NOMO-1 (cell line): ENCODE measurements around the gene INPP5D.

Experiments used
- DNase-seq, 2 experiments: peaks; one replicate each; lab custom pipeline; 2025; ENCODE audit not compliant: unreplicated experiment in 2 of 2; lab: John Stamatoyannopoulos, UW

INPP5D gene

DNA sequence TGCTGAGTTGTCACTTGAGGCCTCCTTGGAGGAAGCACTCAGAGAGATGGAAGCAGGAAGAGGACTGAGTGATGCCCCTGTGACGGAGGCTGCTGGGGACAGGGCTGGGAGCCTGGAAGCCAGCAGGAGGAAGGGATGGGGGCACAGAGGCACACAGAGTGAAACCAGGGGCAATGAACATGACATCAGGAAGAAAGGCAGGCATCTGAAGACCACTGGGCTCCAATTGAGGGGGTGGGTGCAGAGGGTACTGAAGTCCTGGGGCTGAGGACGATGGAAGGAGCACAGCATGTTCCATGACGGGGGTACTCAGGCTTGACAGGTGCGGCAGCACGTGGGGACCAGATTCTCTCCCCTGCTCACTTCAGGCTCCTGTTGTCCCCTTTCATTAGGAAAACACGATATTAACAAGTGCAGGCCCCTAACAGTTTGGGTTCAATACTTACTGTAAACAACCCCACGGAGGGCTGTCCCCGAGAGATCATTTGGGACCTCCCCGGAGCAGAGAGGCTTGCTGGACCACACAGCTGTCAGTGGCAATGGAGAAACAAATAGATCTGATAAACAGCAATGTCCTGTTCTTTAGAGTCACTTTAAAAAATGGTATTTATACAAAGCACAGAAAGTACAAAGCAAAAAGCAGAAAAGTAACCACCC is 8.7 kb downstream of the INPP5D start:
- no peak for DNase-seq

DNA sequence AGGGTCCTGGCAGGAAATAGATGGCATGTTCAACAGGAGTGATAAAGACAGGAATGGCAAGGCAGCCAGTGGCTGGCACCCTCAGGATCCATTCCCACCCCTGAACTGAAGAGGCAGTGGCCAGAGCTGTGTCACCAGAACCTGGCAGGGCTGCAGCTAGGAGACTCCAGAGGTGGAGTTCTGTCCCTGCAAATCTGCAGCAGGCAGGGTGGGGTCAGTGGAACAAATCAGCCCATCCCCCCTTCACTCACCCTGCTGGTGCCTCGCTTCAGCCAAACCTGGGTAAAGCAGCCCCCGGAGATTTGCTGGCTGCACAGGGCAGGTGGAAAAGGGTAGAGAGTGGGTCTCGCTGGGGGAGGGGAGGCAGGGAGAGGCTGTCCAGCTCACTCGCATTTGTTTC is 12.7 kb downstream of the INPP5D start:
- no peak for DNase-seq

DNA sequence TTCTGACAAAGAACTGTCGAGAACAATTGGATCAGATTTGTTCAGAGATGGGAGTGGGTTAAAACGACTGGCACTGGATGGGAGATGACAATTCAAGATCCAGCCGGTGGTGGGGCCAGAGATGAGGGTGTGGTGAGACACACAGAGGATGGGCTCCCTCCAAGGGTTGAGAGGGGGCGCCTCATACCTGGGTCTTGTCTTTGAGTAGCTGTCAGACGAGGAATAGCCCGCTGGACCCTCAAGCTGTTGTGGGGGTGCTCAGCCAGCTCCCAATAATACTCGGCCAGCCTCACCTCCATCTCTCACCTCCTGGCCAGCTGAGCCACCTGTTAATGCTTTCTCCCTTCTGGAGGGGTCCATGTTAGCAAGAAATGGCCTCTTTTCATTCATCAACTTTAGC is 14.0 kb downstream of the INPP5D start:
- no peak for DNase-seq

DNA sequence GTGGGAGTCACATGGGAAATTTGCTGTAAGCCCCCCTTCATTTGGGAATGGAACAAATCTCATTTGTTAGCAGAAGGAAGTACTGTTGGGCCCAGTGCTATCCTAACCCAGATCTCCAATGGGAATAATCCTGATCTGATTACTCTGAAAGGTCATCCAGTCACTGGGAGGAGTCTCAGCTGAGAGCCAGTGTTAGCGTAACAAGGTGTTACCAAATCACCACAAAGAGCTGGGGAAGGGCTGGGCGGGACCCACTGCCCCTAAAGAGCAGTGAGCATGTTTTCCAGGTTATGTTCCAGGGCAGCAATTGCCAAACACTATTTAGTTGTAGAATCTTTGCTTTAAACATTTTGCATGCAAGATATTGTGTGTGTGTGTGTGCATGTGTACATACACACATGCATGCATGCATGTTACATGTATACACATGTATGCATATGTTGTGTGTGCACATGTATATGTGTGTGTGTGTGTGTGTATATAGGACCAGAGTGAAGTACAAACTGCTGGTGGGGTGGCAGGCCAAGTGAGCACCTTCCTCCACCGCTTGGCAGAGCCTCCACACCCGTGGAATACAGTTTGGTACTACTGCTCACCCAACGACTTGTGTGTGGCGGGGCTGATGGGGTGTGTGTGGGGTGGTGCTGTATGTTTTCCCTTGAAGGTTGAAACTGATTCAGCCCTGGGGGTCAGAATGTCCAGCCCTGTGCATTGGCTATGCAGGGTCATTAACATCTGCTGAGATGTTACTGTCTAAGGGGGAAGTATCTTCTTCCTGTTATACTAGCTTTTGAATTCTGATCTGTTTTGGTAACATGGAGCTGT is 15.2 kb downstream of the INPP5D start:
- peak in 1 of 2 experiments; percentile 69 for DNase-seq

DNA sequence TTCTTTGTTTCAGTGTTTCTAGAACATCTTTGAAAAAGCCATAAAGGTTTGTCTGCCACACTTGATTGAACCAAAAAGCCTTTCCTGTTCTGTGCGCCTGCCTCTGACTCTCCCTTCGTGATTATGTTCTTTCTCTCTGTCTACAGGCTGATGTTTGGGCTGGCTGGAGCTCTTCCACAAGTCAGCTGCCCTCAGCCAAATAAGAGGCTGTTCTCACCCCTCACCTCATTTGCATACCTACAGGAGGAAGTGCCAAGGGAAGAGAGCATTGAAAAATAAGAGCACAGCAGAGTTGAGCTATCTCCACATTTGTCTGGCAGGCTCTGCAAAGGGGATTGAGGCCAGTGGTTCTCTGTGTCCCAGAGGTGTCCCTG is 15.8 kb downstream of the INPP5D start:
- peak; percentile 72 to 80 for DNase-seq

DNA sequence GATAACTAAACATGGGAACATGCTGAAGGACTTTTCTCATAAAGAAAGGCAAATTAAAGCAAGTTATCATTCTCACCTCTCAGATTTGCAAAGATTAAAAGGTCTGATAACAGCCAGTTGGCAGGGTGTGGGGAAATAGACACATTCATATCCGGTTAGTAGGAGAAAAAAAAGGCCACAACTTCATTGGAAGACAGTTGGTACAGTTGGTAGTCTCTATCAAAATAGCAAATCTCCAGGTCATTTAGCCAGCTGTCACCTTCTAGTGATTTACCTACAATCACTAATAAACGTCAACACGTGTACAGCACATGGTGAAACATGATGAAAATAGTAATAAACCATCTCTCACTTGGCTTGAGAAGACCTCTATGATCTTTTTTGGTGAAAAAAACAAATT is 16.6 kb downstream of the INPP5D start:
- DNase-seq, result peak; percentile 53 to 69

DNA sequence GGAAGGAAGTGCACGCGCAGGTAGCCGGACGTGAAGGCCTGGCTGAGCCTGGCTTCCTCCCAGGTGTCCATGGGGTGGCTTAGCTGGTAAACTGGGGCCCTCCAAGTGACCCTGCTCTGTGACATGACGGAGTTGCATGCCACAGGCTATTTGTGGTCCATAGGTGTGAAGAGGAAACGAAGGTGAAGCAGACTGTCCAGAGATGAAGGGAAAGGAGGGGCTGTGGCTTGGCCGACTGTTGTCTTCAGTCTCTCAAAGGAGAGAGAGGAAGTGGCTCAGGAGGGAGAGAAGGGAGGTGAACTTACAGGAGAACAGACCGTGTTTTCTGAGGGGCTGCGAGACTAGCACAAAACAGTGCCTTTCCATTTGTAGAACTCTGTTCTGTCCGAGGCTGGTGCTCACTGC is 19.3 kb downstream of the INPP5D start:
- peak in 1 of 2 experiments; percentile 19 for DNase-seq

DNA sequence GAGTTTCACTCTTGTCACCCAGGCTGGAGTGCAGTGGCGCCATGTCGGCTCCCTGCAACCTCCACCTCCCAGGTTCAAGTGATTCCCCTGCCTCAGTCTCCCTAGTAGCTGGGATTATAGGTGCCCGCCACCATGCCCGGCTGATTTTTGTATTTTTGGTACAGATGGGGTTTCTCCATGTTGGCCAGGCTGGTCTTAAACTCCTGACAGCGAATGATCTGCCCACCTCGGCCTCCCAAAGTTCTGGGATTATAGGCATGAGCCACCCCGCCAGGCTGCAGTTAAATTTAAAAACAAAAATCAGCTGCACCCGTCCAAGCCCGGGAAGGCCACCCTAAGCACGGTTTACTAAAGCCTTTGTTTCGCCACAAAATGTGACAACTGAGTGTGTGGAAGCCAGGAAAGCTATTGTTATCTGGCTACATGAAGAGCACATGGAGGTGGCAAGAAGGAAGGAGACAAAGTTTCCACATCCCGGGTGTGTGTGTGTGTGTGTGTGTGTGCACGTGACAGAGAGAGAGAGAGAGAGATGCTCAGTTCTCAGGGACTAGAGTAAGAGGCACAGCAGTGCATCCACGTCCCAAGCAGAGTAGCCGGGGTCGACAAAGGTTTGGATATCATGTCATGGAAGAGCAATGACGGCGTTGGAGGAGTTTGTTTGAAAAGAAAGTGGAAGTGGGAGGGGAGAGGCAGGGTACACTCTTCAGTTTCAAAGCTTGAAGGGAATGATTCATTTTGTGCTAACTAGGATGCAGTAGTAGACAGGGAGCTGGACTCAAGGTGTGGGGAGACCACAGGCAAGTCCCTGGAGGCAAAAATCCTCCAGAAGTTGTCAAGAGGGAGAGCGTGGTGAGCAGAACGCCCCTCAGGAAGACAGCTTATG is 20.1 kb downstream of the INPP5D start:
- peak in 1 of 2 experiments; percentile 38 for DNase-seq

DNA sequence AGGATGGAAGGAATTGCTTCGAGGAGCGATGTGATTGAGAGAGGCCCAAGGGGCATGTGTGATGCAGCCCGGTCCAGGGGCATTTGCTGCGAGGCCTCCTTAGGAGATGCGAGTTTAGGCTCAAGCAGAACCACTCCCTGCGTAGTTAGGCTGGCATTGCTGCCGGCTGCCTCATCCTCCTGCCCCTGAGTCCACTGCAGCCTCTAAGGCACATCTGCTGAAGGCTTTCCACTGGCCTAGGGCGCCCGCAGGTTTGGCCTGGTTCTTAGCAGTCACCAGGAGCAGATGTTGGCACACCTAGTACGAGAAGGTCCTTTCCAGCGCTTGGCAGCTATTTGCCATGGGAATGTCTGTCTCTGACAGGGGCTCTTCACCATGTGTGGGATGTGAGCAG is 20.7 kb downstream of the INPP5D start:
- no peak for DNase-seq

DNA sequence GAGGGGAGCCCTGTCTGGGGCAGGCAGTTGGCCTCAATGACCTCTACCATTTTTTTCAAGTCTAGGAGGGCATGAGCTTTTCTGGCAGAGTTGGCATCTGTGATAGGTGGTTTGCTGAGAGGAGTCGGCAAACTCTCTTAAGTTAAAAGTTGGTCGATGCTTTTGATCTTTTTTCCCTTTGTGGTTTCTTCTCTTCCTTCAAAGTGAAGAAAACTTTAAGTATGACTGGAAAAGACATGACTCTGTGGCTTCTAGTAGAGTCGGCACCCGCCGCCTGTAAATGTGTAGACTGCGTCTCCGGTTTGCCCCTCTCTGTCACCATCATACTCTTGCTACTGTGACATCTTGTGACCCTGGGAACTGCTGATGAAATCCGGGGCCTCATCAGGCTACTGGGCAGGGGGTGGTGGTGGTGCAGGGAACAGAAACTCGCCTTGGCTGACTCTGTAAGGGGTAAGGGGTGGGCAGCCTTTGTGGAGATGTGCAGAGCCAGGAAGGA is 21.1 kb downstream of the INPP5D start:
- DNase-seq, result peak; percentile 74 to 78

DNA sequence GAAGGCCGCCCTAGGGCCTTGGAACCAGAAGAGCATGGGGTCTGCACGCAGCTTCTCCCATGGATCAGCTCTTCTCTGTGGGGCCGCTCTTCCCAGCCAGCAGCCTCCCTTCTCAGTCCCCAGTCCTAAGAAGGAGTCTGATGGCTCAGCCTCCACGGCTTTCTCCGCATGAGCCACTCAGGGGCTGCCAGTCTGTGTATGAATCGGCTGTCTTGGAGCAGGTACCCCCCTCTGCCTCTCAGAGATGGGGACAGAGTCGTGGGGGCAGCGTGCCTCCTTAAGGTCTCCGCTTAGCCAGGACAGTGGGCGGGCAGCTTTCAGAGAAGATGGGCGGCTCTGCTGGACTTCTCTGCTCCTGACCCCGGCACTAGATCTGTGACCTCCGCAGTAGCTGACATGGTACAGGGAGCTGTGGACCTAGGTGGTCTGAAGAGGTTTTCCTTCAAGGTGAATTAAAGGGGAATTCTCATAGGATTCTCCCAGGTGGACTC is 21.6 kb downstream of the INPP5D start:
- DNase-seq, result no peak

DNA sequence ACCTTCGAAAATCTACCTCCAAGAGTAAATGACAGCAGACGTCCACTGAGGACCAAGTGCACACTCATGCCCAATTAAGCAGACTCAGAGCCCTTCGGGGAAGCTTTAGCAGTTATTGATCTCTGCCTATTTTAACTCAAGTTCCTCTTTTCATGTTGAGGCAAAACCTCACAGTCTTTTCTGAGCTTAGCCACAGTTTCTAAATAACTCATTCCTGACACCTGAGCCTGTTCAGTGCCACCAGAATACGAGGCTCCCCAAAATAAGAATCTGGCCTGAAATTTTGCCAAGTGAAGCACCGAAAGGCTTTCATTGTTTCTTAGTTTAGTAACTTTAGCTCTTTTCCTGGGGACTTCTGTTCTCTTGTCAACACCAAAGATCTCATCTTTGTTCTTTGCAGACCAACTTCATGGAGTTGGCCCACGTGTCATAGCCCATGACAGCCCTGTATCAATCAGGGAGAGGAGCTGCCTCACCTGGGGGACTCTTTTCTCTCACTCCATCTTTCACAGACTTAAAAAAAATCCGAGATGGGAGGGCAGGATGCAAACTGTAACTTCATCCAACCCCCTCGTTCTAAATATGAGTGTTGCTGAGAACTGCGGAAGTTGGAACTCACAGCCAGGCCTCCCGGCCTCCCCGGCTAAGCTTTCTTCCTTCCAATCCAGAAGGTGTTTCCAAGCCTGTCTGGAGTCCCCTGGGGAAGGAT is 22.2 kb downstream of the INPP5D start:
- DNase-seq, result peak; percentile 59 to 89

DNA sequence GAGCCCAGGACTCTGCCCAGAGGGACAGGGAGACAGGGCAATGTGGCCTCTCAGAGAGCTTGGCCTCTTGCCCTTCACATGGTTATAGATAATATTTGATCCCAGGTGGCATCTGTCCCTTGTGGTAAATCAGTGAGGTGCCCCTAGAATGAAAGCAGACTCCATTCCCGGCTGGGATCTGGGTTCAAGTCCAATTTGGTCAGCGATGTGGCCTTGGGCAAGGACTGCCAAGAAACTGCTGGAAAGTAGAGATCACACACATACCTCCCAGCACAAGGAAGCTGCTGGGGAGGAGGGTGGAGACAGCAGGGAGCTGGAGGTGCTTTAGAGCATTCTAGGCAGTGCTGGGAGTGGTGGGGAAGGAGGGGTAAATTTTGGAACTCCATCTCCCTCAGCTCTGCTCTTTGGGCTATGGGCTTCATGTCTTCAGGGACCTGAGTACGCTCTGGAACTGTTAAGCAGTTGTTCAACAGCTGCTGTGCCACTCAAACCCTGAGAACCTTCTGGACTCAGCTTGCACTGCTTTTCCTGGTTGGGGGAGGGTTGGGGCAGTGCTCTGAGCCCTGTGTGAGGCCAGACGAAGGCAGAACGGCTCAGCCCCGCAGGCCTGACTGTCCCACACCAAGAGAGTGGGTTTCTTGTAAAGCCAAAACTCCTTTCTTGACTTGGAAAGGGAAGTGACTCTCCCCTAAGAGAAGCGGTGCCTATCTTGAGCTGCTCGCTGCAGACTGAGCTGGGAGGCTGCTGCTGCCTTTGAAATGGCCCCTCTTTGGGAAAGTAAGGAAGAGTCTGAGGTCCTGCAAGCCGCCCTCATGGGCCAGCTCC is 23.0 kb downstream of the INPP5D start:
- DNase-seq, result peak; percentile 40 to 67

DNA sequence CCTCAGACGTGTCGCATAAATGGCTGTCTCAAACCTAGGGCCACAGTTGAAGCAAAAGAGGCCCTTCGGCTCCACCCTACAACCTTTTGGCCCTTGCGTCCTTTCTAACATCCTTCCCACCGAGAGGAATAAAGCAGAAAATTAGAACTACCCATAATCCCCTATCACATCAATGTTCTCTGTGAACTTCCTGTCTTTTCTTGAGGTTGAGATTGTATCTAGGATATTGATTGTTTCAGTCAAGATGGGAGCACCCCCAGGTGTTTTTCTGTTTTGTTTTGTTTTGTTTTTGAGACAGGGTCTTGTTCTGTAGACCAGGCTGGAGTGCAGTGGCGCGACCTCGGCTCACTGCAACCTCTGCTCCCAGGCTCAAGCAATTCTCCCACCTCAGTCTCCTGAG is 23.6 kb downstream of the INPP5D start:
- no peak for DNase-seq

DNA sequence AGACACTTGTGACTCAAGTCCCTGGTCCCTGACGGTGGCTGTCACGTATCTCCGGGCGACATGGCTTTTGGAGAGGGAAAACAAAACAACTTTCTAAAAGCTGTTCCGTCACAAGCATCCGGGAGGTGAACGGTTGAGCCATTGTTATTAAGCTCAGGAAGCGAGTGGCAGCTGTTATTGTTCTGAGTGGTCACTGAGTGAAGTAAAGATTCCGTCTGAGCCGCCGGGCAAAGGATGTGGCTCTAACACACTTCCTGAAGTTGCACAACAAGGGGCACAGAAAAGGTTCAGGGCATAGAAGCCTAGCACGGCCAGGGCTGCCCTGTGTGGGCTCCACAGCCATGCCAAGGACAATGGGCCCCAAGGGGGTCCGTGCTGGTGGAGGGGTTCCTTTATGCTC is 24.3 kb downstream of the INPP5D start:
- DNase-seq, result peak; percentile 82 to 98

DNA sequence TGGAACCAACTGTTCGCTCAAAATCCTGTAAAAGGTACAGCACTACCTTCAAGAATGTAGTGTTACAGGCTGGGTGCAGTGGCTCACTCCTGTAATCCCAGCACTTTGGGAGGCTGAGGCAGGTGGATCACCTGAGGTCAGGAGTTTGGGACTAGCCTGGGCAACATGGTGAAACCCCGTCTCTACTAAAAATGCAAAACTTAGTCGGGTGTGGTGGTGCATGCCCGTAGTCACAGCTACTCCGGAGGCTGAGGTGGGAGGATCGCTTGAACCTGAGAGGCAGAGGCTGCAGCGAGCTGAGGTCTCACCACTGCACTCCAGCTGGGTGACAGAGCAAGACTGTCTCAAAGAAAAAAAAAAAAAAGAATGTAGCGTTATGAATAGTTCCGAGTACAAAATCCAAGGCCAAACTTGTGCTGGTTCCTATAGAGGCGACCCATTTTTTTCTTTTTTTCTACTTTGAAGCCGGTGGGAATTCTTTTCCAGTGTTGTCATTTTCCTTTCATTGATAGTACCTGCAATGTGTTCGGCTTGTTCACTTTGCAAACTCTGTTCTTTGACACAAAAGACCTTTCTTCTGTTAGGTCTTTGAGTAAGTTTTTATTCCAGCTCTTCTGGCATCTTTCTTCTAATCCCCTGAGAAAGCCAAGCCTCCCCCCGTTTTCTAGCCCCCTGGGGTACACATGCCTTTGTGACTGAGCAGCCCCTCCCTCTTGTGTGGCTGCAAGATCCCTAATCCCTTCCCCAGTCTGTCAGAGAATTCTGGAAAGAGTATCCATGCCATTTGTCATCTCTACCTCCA is 25.1 kb downstream of the INPP5D start:
- no peak for DNase-seq

DNA sequence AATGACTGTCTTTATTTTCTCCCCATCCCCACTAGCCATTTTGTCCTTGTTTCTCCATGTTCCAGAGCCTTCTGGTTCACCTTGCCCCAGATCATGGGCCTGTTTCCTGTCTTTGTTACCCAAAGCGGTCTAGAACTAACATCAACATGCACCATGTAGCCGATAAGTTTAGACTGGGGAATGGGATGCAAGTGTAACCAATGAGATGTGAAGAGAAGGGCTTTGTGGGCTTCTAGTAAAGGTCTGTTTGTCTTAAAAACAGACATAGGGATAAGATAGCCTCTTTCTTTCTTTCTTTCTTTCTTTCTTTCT is 25.7 kb downstream of the INPP5D start:
- DNase-seq, result no peak

DNA sequence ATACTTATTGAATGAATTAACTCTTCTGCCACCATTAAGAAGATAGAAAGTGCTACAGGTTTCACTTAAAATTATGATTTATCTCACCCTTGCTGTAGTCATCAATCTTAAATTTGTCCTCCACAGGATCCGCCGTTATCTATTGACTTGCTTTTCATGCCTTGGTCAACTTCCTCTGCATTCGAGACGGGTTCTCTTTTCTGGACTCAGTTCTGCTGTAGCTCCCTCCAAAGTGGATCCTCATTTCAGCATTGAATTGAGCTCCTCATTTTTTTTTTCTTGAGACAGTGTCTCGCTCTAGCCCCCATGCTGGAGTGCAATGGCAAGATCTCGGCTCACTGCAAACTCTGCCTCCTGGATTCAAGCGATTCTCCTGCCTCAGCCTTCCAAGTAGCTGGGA is 27.6 kb downstream of the INPP5D start:
- DNase-seq, result peak in 1 of 2 experiments; percentile 28

DNA sequence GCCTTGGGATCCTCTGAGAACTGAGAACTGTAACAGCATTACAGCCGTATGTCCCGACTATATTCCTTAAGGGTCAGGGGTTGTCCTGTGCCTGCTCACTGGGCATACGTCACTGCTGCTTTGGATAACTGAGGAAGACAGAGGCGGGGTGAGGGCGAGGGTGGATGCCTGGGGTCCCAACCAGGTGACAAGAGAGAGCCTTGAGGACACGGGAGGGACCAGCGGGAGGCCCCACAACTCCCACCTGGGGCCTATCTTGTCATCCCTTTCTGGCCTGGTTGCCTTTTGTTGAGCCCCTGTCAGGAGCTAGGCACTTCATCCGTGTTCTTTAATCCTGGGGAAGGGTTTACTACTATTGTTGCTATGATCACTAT is 28.8 kb downstream of the INPP5D start:
- DNase-seq, result no peak
